ENCODE results near the gene INHBC.
A peak's percentile ranks its signal among the peaks of the same experiment; 100 is the strongest.

Gene INHBC

DNA sequence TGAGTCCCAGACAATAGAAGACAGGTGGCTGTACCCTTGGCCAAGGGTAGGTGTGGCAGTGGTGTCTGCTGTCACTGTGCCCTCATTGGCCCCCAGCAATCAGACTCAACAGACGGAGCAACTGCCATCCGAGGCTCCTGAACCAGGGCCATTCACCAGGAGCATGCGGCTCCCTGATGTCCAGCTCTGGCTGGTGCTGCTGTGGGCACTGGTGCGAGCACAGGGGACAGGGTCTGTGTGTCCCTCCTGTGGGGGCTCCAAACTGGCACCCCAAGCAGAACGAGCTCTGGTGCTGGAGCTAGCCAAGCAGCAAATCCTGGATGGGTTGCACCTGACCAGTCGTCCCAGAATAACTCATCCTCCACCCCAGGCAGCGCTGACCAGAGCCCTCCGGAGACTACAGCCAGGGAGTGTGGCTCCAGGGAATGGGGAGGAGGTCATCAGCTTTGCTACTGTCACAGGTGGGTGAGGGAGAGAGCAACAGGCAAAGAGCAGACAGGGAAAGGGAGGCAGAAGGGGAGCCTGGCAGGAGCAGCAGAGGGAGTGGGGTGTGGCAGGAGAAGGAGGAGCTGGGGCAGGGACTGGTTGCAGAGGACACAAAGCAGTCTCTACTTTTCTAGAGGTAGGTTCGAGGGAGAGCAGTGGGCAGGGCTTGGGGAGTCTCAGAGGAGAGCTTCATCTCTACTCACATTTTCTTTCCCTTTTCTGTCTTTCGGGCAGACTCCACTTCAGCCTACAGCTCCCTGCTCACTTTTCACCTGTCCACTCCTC, 21.0 kb downstream of the INHBC start:
- FAIRE-seq = no peak

DNA sequence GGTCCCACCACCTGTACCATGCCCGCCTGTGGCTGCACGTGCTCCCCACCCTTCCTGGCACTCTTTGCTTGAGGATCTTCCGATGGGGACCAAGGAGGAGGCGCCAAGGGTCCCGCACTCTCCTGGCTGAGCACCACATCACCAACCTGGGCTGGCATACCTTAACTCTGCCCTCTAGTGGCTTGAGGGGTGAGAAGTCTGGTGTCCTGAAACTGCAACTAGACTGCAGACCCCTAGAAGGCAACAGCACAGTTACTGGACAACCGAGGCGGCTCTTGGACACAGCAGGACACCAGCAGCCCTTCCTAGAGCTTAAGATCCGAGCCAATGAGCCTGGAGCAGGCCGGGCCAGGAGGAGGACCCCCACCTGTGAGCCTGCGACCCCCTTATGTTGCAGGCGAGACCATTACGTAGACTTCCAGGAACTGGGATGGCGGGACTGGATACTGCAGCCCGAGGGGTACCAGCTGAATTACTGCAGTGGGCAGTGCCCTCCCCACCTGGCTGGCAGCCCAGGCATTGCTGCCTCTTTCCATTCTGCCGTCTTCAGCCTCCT, 21.6 kb downstream of the INHBC start:
- FAIRE-seq = no peak

DNA sequence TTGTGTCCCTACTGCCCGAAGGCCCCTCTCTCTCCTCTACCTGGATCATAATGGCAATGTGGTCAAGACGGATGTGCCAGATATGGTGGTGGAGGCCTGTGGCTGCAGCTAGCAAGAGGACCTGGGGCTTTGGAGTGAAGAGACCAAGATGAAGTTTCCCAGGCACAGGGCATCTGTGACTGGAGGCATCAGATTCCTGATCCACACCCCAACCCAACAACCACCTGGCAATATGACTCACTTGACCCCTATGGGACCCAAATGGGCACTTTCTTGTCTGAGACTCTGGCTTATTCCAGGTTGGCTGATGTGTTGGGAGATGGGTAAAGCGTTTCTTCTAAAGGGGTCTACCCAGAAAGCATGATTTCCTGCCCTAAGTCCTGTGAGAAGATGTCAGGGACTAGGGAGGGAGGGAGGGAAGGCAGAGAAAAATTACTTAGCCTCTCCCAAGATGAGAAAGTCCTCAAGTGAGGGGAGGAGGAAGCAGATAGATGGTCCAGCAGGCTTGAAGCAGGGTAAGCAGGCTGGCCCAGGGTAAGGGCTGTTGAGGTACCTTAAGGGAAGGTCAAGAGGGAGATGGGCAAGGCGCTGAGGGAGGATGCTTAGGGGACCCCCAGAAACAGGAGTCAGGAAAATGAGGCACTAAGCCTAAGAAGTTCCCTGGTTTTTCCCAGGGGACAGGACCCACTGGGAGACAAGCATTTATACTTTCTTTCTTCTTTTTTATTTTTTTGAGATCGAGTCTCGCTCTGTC, 22.3 kb downstream of the INHBC start:
- FAIRE-seq = no peak

DNA sequence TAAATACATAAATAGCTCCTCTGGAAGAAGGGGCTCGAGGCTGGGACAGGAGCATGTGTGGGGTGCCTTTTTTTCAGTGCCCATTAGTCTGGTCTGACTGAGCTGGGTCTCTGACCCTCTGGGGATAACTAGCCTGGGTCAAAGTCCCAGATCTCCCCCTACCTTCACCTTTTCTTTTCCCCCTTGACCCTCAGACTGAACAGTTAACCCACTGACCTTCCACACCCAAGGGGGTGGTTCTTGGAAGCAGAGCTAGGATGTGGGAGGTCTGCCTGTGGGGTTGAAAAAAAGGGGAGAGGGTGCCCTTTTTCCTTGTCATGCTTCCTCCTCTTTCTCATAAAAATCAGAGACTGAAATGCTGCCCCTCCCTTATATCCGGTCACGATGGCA, 24.1 kb downstream of the INHBC start:
- FAIRE-seq = no peak

DNA sequence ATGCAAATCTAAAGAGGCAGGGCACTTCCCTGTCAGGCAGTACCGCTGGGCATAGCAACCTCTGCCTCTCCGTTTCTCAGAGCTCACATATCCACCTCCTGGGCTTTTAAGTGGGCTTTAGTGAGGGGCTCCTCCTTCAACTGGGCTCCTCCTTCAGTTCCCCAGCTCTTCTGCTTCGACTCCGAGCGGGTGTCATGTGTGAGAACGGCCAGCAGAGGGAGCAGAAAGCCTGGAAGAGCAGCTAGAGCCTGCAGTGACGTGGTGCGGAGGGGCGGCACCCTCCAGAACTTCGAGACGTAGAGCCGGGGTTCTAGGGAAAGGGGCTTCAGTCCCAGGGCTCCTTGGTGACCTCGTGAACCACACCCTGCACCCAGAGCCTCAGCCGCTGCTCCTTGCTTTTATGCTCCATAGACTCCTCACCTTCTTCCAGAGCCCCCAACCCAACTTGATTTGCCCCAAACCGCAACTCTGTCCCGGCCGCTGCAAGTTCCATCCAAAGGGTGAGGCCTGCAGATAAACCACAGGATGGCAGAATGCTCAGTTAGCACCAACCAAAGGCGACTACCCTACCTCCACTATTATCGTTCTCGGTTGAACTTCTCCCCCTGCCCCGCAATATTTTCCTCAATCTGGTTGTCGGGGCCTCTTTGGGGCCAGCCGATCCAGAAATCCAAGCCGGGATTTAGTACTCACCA, 24.6 kb downstream of the INHBC start:
- peak; percentile 80 for FAIRE-seq

DNA sequence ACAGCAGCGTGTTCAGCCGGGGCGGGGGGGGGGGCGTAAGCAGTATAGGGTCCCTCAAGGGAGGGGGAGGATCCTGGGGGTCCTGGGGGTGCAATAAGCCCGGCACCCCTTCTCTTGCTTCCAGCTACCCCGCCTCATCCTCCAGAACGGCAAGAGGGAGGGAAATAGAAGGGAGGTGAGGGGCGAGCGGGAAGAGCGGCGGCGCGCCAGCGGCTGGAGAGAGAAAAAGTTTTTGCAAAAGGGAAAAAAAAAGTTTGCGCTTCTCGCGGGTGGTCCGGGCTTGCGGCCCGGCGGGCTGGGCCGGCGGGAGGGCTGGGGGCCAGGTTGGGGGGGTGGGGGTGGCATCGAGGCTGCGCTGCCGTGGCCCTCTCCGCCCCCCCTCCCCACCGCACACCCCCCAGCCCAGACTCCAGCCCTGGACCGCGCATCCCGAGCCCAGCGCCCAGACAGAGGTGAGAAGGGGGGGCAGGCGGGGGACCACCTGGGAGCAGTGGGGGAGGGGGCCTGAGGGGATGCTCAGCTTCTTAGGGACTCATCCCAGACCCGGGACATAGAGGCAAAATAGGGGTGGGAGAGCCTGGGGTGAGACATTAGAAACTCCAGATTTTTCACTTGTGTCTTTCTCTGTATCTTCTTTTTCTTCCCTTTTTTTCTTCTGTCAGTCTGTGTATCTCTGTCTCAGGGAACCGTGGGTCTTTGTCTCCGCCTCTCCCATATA, 25.3 kb downstream of the INHBC start, which contains the start of gene GLI1:
GLI1 (plus strand) TSS at position 36 of the 718 bp plus-strand sequence. CDS start 3,907 bp downstream, outside the sequence.
- FAIRE-seq = no peak

DNA sequence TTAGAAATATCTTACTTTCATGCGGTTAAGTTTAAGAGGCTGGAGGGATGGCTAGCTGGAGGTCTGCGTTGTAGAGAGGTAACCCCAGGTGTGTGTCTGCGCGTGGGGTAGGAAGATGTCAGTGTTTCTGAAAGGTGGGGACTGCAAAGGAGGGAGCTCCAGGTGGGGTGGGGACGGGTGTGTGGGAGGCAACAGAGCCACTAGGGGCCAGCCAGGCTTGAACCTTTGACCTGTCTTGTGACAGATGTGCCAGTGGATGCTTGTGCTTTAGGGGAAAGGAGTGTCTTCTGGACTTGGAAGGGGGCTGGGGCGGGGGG, 25.8 kb downstream of the INHBC start:
- no peak for FAIRE-seq

DNA sequence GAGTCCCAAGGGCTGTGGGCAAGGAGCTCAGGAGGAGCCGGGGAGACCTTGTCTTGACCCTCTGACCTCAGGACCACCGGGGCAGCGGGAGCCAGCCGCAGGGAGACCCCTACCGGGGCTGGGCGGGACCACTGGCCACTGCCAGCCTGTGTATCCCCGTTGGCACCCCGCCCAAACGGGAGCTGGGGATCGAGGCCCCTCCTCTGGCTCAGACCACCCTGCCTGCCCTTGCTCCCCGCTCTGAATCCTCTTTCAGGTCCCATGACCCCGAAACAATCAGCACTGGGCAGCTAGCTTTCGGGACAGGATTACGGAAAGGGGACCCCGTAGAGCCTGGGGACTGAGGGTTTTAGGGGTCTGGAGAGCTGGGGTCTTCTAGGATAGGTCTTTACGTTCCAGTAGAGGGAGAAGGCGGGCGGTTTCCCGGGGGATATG, 26.3 kb downstream of the INHBC start:
- no peak for FAIRE-seq

DNA sequence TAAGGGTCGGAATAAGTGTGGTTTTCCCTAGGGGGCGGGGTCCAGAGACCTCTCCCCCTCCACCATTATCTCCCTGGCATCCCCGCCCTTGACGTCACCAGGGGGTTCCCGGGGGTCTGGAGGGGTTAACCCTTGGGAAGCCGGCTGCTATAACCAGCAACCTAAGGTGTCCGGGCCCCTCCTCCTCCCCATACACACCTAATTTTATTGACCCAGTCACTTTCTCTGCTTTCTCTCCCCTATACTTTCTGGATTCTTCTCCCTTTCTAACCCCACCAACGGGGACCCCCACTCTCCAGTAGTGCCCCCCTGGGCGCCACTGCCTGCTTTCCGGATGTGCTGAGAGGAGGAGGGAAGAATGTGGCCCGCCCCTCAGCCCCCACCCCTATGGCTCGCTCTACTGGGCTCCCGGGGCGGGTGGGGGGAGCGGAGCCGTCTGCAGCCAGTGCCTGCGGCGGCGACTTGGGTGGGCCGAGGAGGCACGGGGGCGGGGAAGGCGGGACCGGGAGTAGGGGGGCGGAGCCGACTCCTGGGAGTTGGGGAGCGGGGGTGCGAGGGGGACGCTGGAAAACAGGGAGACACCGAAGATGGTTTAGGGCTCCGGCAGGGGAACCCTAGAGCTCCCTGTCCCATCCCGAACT, 26.8 kb downstream of the INHBC start:
- peak; percentile 49 for FAIRE-seq

DNA sequence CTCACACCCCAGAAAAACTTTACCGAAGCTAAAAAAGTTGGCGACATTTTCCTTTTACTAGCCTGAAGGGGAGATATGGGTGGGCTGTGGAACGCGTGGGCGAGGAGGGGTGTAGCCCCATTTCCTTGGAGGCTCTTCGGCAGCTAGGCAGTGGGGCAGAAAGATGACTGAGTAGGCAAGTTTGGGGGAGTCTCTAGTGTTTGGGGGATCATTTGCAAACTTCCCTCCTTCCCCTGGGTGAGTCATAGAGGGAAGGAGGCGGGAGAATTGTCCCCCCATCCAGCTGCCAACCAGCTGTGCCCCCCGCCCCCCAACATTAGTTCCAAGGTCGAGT, 27.3 kb downstream of the INHBC start:
- no peak for FAIRE-seq

DNA sequence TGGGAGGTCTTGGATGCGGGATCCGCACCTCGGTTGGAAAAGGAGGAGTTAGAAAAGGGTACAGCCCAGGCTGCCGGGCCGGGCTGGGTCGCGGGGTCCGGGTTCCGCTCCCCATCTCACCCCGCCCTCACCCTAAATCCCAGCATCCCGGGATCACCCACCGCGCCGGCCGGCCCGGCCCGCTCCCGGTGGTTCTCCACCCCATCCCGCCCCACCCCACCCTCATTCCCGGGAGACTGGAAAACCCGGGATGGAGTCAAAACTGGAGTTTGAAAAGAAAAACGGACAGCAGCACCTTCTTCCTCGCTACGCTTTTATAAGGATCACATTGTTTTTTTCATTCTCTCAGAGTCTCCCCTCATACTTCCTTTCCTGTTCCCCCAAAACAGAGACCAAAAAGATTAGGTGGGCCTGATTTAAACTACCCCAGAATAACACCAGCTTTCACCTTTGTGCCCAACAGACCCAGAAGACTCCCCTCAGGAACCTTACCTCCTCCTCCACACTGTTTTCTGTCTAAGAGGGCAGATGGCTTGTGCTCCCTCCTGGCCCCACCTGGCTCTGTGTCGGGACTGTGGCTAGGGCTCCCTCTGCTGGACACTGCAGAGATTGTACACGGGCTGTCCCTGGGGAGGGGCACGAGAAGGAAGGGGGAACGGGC, 27.8 kb downstream of the INHBC start:
- FAIRE-seq = peak; percentile 88

DNA sequence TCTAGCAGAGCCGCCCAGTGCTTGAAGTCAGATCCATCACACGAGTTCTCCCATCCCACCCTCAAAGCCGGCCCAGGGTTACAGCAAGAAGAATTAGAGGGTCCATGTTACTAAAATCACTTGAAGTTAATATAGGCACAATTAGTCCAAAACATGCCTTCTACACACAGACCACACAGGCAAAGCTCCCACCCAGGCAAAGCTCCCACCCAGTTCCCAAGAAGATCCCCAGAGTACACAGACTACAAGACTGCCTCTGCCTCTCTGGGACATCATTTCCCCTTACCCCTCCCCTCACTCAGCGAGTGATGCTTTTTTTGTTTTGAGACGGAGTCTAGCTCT, 28.3 kb downstream of the INHBC start:
- no peak for FAIRE-seq

DNA sequence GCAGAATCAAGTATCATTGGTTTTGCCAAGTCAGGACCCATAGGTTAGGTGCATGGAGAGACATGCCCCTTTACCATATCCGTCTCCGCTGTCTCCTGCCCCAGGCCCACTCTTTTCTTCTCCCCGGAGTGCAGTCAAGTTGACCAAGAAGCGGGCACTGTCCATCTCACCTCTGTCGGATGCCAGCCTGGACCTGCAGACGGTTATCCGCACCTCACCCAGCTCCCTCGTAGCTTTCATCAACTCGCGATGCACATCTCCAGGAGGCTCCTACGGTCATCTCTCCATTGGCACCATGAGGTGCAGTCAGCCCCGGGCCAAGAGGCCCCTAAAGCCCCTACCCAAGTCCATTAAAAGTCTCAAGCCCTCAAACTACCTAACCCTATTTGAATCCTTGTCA, 30.0 kb downstream of the INHBC start:
- FAIRE-seq = no peak

DNA sequence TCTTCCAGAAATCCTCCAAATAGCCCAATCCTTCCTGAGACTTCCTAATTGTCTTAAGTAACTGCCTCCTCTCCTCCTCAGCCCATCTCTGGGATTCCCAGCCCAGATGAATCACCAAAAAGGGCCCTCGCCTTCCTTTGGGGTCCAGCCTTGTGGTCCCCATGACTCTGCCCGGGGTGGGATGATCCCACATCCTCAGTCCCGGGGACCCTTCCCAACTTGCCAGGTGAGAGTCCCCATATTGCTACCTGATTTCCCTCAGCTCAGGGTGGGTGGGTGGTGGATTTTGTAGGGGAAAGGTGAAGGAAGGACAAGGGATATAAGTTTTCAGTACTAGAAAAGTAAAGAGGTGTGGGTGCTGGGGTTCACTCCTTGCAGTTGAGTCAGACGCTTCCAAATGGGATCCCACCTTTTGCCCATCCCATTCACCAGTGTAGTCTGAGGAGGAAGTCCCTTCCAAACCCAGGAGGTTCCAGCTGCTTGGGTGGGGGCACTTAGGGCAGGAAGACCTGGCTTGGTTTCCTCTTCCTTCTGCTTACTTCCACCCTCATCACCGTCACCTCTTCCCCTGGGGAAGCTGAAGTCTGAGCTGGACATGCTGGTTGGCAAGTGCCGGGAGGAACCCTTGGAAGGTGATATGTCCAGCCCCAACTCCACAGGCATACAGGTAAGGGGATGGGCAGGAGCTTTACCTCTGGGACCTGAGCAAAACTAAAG, 30.6 kb downstream of the INHBC start:
- FAIRE-seq = no peak

DNA sequence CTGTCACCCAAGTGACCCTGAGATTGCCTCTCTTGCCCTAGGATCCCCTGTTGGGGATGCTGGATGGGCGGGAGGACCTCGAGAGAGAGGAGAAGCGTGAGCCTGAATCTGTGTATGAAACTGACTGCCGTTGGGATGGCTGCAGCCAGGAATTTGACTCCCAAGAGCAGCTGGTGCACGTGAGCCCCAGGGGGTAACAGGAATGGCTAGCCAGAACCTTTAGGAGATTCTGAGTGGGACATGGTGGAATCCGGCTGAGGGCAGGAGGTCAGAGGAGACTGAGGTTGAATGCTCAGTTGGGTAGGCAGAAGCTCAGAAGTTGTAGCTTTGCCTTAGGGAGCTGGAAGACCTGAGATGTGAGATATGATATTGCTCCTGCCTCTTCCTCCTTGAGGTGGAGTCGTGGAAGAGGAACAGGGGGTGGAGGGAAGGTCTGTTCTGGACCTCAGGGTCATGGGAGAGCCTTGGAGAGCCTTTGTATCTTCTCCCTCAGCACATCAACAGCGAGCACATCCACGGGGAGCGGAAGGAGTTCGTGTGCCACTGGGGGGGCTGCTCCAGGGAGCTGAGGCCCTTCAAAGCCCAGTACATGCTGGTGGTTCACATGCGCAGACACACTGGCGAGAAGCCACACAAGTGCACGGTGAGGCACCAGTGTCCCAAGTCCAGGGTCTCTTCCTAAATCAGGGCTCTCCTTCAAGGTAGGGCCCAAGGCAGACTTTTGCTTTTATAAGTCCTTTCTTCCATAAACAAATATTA, 31.3 kb downstream of the INHBC start:
- no peak for FAIRE-seq

DNA sequence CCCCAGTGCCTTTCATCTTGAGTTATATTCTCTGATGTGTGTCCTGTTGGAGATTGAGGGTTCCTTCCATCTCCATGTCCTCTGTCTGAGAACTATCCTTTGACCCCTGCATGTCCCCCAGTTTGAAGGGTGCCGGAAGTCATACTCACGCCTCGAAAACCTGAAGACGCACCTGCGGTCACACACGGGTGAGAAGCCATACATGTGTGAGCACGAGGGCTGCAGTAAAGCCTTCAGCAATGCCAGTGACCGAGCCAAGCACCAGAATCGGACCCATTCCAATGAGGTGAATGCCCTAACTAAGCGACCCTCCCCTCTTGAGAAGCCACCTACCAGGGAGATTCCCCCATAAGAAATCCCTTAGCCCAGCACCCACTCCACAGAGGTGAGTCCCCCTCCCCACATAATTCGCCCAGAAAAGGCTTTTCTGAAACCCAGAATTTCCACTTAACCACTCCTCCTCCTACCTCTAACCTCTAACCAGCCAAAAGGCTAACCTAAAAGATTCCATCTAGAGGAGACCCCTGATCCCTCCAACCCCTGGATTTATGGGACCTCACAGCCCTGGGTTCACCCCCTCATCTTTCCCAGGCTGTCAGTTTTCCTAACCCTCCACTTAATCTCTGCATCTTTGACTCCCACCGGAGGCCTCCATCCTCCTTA, 32.8 kb downstream of the INHBC start:
- no peak for FAIRE-seq

DNA sequence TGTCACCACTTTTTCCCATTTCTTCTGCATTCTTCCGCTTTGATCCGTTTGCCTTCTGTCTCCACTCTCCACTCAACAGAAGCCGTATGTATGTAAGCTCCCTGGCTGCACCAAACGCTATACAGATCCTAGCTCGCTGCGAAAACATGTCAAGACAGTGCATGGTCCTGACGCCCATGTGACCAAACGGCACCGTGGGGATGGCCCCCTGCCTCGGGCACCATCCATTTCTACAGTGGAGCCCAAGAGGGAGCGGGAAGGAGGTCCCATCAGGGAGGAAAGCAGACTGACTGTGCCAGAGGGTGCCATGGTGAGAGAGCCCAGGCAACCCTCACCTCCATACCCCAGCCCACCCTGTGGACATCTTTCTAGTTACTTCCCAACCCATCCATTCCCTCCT, 33.3 kb downstream of the INHBC start:
- no peak for FAIRE-seq

DNA sequence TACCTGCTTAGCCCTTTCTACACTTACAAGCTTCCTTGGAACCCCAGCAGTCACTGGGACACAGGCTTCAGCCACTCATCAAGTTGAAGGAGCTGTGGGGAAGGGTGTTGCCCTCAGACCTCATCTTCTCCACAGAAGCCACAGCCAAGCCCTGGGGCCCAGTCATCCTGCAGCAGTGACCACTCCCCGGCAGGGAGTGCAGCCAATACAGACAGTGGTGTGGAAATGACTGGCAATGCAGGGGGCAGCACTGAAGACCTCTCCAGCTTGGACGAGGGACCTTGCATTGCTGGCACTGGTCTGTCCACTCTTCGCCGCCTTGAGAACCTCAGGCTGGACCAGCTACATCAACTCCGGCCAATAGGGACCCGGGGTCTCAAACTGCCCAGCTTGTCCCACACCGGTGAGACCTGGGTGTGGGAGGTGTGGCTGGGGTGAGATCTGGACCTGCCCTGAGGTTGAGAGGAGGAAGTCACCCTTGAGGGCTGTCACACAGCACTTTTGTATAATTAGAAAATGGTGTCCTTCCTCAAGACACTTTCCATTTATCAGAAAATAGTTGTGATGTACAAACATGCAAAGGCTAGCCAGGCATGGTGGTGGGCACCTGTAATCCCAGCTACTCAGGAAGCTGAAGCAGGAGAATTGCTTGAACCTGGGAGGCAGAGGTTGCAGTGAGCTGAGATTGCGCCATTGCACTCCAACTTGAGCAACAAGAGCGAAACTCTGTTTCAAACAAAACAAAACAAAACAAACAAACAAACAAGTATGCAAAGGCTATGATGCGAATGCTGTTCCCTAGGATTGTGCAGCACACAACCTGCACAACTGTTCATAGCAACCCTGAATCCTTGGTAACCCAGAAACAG, 34.9 kb downstream of the INHBC start:
- no peak for FAIRE-seq
